Measurements from ENCODE around the gene AJM1.

AJM1 gene

GRCh38 chr9:136850866-136851775 is 8.8 kb downstream of the AJM1 start:
- no peak for DNase-seq (ENCODE audit: insufficient read length)
- TF ChIP-seq POLR2AphosphoS5 (IDR thresholded peaks at IDR 0.05; ENCODE audit: low read depth, low read length) (no peak), POLR2A (IDR thresholded peaks at IDR 0.05; ENCODE audit: low read depth, low read length) (peak; percentile 35; the same call in 1 of the 2 replicates), TAF1 (IDR thresholded peaks at IDR 0.05; ENCODE audit: borderline replicate concordance, low read depth, low read length) (no peak)
- no peak for FAIRE-seq

- FAIRE-seq (no peak), DNase-seq (ENCODE audit: insufficient read length) (no peak)
- TF ChIP-seq POLR2A (IDR thresholded peaks at IDR 0.05; ENCODE audit: low read depth, low read length), result 0 out of 2 replicates have a peak, but pooled peaks have one; percentile 6
- TF ChIP-seq TAF1 (IDR thresholded peaks at IDR 0.05; ENCODE audit: borderline replicate concordance, low read depth, low read length), result no peak
Measured at GRCh38 chr9:136851941-136852663, 9.8 kb downstream of the AJM1 start, which contains the start of gene MAMDC4. Gene MAMDC4 (plus strand): TSS chr9:136852346. CDS start chr9:136852417, 71 bp downstream.

GRCh38 chr9:136852664-136853595 is 10.7 kb downstream of the AJM1 start:
- FAIRE-seq (no peak), DNase-seq (ENCODE audit: insufficient read length) (no peak)
- TF ChIP-seq POLR2A (IDR thresholded peaks at IDR 0.05; ENCODE audit: low read depth, low read length), result no peak
- TF ChIP-seq POLR2AphosphoS5 (IDR thresholded peaks at IDR 0.05; ENCODE audit: low read depth, low read length), result no peak
- TF ChIP-seq TAF1 (IDR thresholded peaks at IDR 0.05; ENCODE audit: borderline replicate concordance, low read depth, low read length), result no peak

GRCh38 chr9:136853596-136854112 is 11.4 kb downstream of the AJM1 start:
- TF ChIP-seq TAF1 (IDR thresholded peaks at IDR 0.05; ENCODE audit: borderline replicate concordance, low read depth, low read length), result no peak
- TF ChIP-seq POLR2AphosphoS5 (IDR thresholded peaks at IDR 0.05; ENCODE audit: low read depth, low read length), result no peak
- no peak for TF ChIP-seq POLR2A (IDR thresholded peaks at IDR 0.05; ENCODE audit: low read depth, low read length)
- DNase-seq (ENCODE audit: insufficient read length) (no peak), FAIRE-seq (peak; percentile 88)

- DNase-seq (ENCODE audit: insufficient read length), result no peak
- no peak for FAIRE-seq
- TF ChIP-seq POLR2A (IDR thresholded peaks at IDR 0.05; ENCODE audit: low read depth, low read length), result no peak
- no peak for TF ChIP-seq POLR2AphosphoS5 (IDR thresholded peaks at IDR 0.05; ENCODE audit: low read depth, low read length)
- no peak for TF ChIP-seq TAF1 (IDR thresholded peaks at IDR 0.05; ENCODE audit: borderline replicate concordance, low read depth, low read length)
Measured at GRCh38 chr9:136854113-136854841, 12.0 kb downstream of the AJM1 start.

GRCh38 chr9:136854842-136855460 is 12.7 kb downstream of the AJM1 start:
- TF ChIP-seq POLR2AphosphoS5 (IDR thresholded peaks at IDR 0.05; ENCODE audit: low read depth, low read length), result no peak
- TF ChIP-seq POLR2A (IDR thresholded peaks at IDR 0.05; ENCODE audit: low read depth, low read length), result no peak
- TF ChIP-seq TAF1 (IDR thresholded peaks at IDR 0.05; ENCODE audit: borderline replicate concordance, low read depth, low read length), result no peak
- no peak for FAIRE-seq

GRCh38 chr9:136855461-136856078 is 13.3 kb downstream of the AJM1 start:
- TF ChIP-seq TAF1 (IDR thresholded peaks at IDR 0.05; ENCODE audit: borderline replicate concordance, low read depth, low read length), result no peak
- no peak for TF ChIP-seq POLR2A (IDR thresholded peaks at IDR 0.05; ENCODE audit: low read depth, low read length)
- TF ChIP-seq POLR2AphosphoS5 (IDR thresholded peaks at IDR 0.05; ENCODE audit: low read depth, low read length), result no peak
- DNase-seq (ENCODE audit: insufficient read length), result no peak
- FAIRE-seq, result no peak

More at GRCh38 chr9:136854842-136855460, 12.7 kb downstream of the AJM1 start:
- no peak for DNase-seq (ENCODE audit: insufficient read length)

GRCh38 chr9:136856079-136856476 is 13.8 kb downstream of the AJM1 start:
- FAIRE-seq (no peak), DNase-seq (ENCODE audit: insufficient read length) (no peak)
- no peak for TF ChIP-seq POLR2AphosphoS5 (IDR thresholded peaks at IDR 0.05; ENCODE audit: low read depth, low read length)
- TF ChIP-seq TAF1 (IDR thresholded peaks at IDR 0.05; ENCODE audit: borderline replicate concordance, low read depth, low read length), result no peak

- DNase-seq (ENCODE audit: insufficient read length) (no peak), FAIRE-seq (no peak)
- TF ChIP-seq POLR2AphosphoS5 (IDR thresholded peaks at IDR 0.05; ENCODE audit: low read depth, low read length) (no peak), TAF1 (IDR thresholded peaks at IDR 0.05; ENCODE audit: borderline replicate concordance, low read depth, low read length) (no peak), POLR2A (IDR thresholded peaks at IDR 0.05; ENCODE audit: low read depth, low read length) (no peak)
Measured at GRCh38 chr9:136856541-136857141, 14.4 kb downstream of the AJM1 start.
